NCI-H2107 treated with DMSO at 0.1 percent for 48 hours (cell line): Measurements from ENCODE around the gene PLCG1.

Experiments used
- DNase-seq: peaks from one replicate; lab custom pipeline; 2025; ENCODE audit not compliant: unreplicated experiment; lab: John Stamatoyannopoulos, UW

The PLCG1 gene

GRCh38 chr20:41166201-41167117 lies 29.1 kb downstream of the PLCG1 start:
- no peak for DNase-seq

- no peak for DNase-seq
These were observed 29.8 kb downstream of the PLCG1 start for GRCh38 chr20:41167118-41167470.

- no peak for DNase-seq
These were observed 30.3 kb downstream of the PLCG1 start for GRCh38 chr20:41167481-41168253.

- no peak for DNase-seq
These were observed 31.2 kb downstream of the PLCG1 start for GRCh38 chr20:41168281-41169161.

GRCh38 chr20:41169162-41169690 lies 31.9 kb downstream of the PLCG1 start:
- DNase-seq: no peak

GRCh38 chr20:41169791-41170351 lies 32.5 kb downstream of the PLCG1 start:
- no peak for DNase-seq

- DNase-seq: no peak
These were observed 33.2 kb downstream of the PLCG1 start for GRCh38 chr20:41170386-41171105.

- DNase-seq: no peak
These were observed 34.5 kb downstream of the PLCG1 start for GRCh38 chr20:41171736-41172295.

GRCh38 chr20:41172296-41173140 lies 35.2 kb downstream of the PLCG1 start:
- no peak for DNase-seq

- DNase-seq: peak; percentile 23
These were observed 35.9 kb downstream of the PLCG1 start for GRCh38 chr20:41173161-41173721.

GRCh38 chr20:41173791-41174341 lies 36.5 kb downstream of the PLCG1 start:
- DNase-seq: no peak

GRCh38 chr20:41174373-41174772 lies 37.0 kb downstream of the PLCG1 start:
- DNase-seq: no peak

GRCh38 chr20:41174782-41175181 lies 37.4 kb downstream of the PLCG1 start:
- DNase-seq: no peak

- DNase-seq: no peak
These were observed 37.9 kb downstream of the PLCG1 start for GRCh38 chr20:41175201-41175651.

- DNase-seq: no peak
These were observed 38.5 kb downstream of the PLCG1 start for GRCh38 chr20:41175727-41176330.

GRCh38 chr20:41176711-41177552 lies 39.6 kb downstream of the PLCG1 start:
- DNase-seq: no peak

- no peak for DNase-seq
These were observed 40.3 kb downstream of the PLCG1 start for GRCh38 chr20:41177636-41178035.
